ENCODE results near the gene MX1.

MX1 gene

GRCh38 chr21:41433566-41433965 is 7.5 kb downstream of the MX1 start:
- no peak overlapping the region for H3K4me3 ChIP-seq (ENCODE audit: low read length)
- DNase-seq (ENCODE audit: low read depth), result no peak
- TF ChIP-seq CTCF (conservative IDR thresholded peaks at IDR 0.05; ENCODE audit: low read length), result no peak

GRCh38 chr21:41435706-41436105 is 9.7 kb downstream of the MX1 start:
- TF ChIP-seq CTCF (conservative IDR thresholded peaks at IDR 0.05; ENCODE audit: low read length), result no peak
- DNase-seq (ENCODE audit: low read depth), result no peak

GRCh38 chr21:41437729-41438128 is 11.7 kb downstream of the MX1 start:
- no peak for DNase-seq (ENCODE audit: low read depth)
- TF ChIP-seq CTCF (conservative IDR thresholded peaks at IDR 0.05; ENCODE audit: low read length), result no peak
- H3K4me3 ChIP-seq (ENCODE audit: low read length), result no peak overlapping the region

More at GRCh38 chr21:41435706-41436105, 9.7 kb downstream of the MX1 start:
- H3K4me3 ChIP-seq (ENCODE audit: low read length), result no peak overlapping the region

- DNase-seq (ENCODE audit: low read depth), result no peak
- H3K4me3 ChIP-seq (ENCODE audit: low read length), result no peak overlapping the region
- no peak for TF ChIP-seq CTCF (conservative IDR thresholded peaks at IDR 0.05; ENCODE audit: low read length)
Observed at GRCh38 chr21:41438425-41439113, 12.5 kb downstream of the MX1 start.

- H3K4me3 ChIP-seq (ENCODE audit: low read length), result no peak overlapping the region
- no peak for DNase-seq (ENCODE audit: low read depth)
- no peak for TF ChIP-seq CTCF (conservative IDR thresholded peaks at IDR 0.05; ENCODE audit: low read length)
Observed at GRCh38 chr21:41439248-41439647, 13.2 kb downstream of the MX1 start.

- no peak for TF ChIP-seq CTCF (conservative IDR thresholded peaks at IDR 0.05; ENCODE audit: low read length)
- no peak for DNase-seq (ENCODE audit: low read depth)
- H3K4me3 ChIP-seq (ENCODE audit: low read length), result no peak overlapping the region
Observed at GRCh38 chr21:41441546-41441945, 15.5 kb downstream of the MX1 start.

GRCh38 chr21:41442481-41443186 is 16.6 kb downstream of the MX1 start:
- no peak overlapping the region for H3K4me3 ChIP-seq (ENCODE audit: low read length)
- TF ChIP-seq CTCF (conservative IDR thresholded peaks at IDR 0.05; ENCODE audit: low read length), result no peak
- DNase-seq (ENCODE audit: low read depth), result peak; percentile 29
